Epithelial cell of esophagus (primary cell): ENCODE data around the gene PRDM16.

Experiments
- DNase-seq: peaks from one replicate; pipeline ENCODE4 v3.0.0; 2010; ENCODE audit warnings: low read depth
- H3K4me3 ChIP-seq: 2 replicates; pipeline ENCODE4 v1.5.1; 2011; ENCODE audit warnings: mild to moderate bottlenecking, low read length, control low read depth
- TF ChIP-seq, protein P1 (sequence below): IDR thresholded peaks from 2 replicates; pipeline ENCODE4 v1.5.1; 2011; ENCODE audit warnings: low read depth, mild to moderate bottlenecking, low read length, control low read depth, inconsistent platforms; ENCODE audit not compliant: insufficient read depth; ENCODE audit errors: missing control alignments

The PRDM16 gene

GRCh38 chr1:3417934-3418333 is 348.9 kb downstream of the PRDM16 start:
- H3K4me3 ChIP-seq, result no peak overlapping the region
- no peak for DNase-seq
- TF ChIP-seq, protein P1, sequence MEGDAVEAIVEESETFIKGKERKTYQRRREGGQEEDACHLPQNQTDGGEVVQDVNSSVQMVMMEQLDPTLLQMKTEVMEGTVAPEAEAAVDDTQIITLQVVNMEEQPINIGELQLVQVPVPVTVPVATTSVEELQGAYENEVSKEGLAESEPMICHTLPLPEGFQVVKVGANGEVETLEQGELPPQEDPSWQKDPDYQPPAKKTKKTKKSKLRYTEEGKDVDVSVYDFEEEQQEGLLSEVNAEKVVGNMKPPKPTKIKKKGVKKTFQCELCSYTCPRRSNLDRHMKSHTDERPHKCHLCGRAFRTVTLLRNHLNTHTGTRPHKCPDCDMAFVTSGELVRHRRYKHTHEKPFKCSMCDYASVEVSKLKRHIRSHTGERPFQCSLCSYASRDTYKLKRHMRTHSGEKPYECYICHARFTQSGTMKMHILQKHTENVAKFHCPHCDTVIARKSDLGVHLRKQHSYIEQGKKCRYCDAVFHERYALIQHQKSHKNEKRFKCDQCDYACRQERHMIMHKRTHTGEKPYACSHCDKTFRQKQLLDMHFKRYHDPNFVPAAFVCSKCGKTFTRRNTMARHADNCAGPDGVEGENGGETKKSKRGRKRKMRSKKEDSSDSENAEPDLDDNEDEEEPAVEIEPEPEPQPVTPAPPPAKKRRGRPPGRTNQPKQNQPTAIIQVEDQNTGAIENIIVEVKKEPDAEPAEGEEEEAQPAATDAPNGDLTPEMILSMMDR, result no peak

GRCh38 chr1:3418600-3418999 is 349.6 kb downstream of the PRDM16 start:
- no peak for DNase-seq
- TF ChIP-seq, protein P1, result no peak
- H3K4me3 ChIP-seq, result no peak overlapping the region

- no peak overlapping the region for H3K4me3 ChIP-seq
- DNase-seq, result peak; percentile 28
- TF ChIP-seq, protein P1, result no peak
Observed at GRCh38 chr1:3419415-3420204, 350.6 kb downstream of the PRDM16 start.

DNA sequence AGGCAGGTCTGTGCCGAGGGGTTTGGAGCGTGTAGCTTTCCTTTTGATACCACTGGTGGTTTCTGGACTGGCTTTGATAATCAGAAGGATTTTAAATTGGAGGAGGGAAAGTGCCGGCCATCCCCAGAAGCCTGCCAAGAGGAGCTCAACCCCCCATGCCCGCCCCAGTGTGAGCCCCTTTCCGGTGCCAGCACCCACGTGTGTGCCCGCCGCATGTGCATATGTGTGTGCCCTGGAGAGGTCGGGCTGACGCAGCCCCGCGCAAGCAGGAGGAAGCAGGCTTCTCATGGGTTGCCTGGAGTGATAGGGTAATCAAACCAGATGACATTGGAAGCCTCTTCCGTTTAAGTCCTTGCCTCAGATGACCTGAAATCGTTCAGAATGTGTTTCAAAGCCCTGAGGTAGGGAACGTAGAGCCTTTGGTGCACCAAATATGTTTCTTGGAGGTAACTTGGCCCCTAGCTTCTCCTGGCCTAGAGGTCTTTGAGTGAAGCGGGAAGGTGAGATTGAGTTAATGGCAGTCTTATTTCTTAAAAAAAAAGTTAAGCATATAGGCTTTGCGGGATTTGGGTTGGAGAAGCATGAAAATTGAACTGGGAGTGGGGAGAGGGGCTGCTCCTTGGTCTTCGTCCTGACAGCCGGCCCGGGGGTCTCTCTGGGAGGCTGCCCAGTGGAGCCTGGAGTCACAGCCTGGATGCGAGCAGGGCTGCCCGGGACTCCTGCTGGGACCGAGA is 351.4 kb downstream of the PRDM16 start:
- DNase-seq, result no peak
- TF ChIP-seq, protein P1, result no peak
- no peak overlapping the region for H3K4me3 ChIP-seq

DNA sequence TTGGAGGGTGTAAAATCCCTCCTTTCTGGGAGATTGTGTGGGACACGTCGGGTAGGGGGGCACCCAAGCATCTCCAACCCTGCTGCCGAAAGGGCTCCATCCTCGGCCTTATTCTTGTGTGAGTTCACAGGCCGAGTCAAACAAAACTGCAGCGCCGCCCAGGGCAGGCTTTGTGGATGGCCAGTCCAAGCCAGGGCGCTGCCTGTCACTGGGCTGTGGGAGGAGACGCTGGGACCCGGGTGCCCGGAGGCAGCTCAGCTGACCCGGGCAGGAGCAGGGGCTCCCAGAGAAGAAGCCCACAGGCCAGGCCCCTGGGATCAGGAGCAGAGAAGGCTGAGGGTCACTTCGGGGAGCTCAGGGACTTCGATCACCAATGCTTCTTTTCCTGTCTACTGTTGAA is 353.6 kb downstream of the PRDM16 start:
- TF ChIP-seq, protein P1, result no peak
- DNase-seq, result no peak
- no peak overlapping the region for H3K4me3 ChIP-seq

GRCh38 chr1:3423245-3423829 is 354.3 kb downstream of the PRDM16 start:
- DNase-seq, result no peak
- H3K4me3 ChIP-seq, result no peak overlapping the region
- TF ChIP-seq, protein P1, result no peak
